ENCODE measurements around the gene PRKCB. TPM values are rescaled to one million over a fixed set of nuclear protein-coding genes. Genes with fewer than 3 reads are reported as not detected.

PRKCB gene
- total and polyA plus RNA-seq, 2 of the 8 experiments (the other 6 are each of a cell fraction or from before 2014, with no cell fraction given), result 7.1 to 12.1 TPM

DNA sequence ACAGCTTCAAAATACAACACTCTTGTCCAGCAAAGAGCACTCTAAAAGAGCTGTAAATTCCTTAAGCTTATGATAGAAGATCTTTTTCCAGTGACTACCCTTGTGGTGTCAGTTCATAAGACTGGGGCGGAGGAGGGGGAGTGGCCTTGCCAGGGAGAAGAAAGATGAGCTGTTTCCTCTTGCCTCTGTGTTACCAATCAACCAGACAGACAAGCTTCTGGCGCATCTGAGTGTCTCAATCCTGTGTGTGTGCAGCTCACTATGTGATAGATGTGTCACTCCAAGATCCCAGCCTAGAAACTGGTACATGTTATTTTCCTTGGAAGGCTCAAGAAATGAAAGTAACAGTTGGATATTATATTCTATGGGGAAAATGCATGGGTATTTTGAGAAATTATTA, 253.0 kb downstream of the PRKCB start (continued):
- TF ChIP-seq, protein P1, sequence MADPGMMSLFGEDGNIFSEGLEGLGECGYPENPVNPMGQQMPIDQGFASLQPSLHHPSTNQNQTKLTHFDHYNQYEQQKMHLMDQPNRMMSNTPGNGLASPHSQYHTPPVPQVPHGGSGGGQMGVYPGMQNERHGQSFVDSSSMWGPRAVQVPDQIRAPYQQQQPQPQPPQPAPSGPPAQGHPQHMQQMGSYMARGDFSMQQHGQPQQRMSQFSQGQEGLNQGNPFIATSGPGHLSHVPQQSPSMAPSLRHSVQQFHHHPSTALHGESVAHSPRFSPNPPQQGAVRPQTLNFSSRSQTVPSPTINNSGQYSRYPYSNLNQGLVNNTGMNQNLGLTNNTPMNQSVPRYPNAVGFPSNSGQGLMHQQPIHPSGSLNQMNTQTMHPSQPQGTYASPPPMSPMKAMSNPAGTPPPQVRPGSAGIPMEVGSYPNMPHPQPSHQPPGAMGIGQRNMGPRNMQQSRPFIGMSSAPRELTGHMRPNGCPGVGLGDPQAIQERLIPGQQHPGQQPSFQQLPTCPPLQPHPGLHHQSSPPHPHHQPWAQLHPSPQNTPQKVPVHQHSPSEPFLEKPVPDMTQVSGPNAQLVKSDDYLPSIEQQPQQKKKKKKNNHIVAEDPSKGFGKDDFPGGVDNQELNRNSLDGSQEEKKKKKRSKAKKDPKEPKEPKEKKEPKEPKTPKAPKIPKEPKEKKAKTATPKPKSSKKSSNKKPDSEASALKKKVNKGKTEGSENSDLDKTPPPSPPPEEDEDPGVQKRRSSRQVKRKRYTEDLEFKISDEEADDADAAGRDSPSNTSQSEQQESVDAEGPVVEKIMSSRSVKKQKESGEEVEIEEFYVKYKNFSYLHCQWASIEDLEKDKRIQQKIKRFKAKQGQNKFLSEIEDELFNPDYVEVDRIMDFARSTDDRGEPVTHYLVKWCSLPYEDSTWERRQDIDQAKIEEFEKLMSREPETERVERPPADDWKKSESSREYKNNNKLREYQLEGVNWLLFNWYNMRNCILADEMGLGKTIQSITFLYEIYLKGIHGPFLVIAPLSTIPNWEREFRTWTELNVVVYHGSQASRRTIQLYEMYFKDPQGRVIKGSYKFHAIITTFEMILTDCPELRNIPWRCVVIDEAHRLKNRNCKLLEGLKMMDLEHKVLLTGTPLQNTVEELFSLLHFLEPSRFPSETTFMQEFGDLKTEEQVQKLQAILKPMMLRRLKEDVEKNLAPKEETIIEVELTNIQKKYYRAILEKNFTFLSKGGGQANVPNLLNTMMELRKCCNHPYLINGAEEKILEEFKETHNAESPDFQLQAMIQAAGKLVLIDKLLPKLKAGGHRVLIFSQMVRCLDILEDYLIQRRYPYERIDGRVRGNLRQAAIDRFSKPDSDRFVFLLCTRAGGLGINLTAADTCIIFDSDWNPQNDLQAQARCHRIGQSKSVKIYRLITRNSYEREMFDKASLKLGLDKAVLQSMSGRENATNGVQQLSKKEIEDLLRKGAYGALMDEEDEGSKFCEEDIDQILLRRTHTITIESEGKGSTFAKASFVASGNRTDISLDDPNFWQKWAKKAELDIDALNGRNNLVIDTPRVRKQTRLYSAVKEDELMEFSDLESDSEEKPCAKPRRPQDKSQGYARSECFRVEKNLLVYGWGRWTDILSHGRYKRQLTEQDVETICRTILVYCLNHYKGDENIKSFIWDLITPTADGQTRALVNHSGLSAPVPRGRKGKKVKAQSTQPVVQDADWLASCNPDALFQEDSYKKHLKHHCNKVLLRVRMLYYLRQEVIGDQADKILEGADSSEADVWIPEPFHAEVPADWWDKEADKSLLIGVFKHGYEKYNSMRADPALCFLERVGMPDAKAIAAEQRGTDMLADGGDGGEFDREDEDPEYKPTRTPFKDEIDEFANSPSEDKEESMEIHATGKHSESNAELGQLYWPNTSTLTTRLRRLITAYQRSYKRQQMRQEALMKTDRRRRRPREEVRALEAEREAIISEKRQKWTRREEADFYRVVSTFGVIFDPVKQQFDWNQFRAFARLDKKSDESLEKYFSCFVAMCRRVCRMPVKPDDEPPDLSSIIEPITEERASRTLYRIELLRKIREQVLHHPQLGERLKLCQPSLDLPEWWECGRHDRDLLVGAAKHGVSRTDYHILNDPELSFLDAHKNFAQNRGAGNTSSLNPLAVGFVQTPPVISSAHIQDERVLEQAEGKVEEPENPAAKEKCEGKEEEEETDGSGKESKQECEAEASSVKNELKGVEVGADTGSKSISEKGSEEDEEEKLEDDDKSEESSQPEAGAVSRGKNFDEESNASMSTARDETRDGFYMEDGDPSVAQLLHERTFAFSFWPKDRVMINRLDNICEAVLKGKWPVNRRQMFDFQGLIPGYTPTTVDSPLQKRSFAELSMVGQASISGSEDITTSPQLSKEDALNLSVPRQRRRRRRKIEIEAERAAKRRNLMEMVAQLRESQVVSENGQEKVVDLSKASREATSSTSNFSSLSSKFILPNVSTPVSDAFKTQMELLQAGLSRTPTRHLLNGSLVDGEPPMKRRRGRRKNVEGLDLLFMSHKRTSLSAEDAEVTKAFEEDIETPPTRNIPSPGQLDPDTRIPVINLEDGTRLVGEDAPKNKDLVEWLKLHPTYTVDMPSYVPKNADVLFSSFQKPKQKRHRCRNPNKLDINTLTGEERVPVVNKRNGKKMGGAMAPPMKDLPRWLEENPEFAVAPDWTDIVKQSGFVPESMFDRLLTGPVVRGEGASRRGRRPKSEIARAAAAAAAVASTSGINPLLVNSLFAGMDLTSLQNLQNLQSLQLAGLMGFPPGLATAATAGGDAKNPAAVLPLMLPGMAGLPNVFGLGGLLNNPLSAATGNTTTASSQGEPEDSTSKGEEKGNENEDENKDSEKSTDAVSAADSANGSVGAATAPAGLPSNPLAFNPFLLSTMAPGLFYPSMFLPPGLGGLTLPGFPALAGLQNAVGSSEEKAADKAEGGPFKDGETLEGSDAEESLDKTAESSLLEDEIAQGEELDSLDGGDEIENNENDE (IDR thresholded peaks at IDR 0.05; ENCODE audit: insufficient replicate concordance, low read length), result no peak
- TF ChIP-seq EP300 (IDR thresholded peaks at IDR 0.05; ENCODE audit: borderline replicate concordance in 1 of 2, low read depth in 2 of 2, low read length in 2 of 2) (no peak), CBX8 (IDR thresholded peaks at IDR 0.05; ENCODE audit: borderline replicate concordance, low read depth, low read length) (no peak), RAD21 (IDR thresholded peaks at IDR 0.05 in 1 of 2, conservative IDR thresholded peaks at IDR 0.05 in 1 of 2; ENCODE audit: low read depth in 2 of 2, low read length in 2 of 2) (no peak), SP2 (IDR thresholded peaks at IDR 0.05; ENCODE audit: low read length) (no peak)
